ENCODE results near the gene MGAT5B.

Gene MGAT5B

DNA sequence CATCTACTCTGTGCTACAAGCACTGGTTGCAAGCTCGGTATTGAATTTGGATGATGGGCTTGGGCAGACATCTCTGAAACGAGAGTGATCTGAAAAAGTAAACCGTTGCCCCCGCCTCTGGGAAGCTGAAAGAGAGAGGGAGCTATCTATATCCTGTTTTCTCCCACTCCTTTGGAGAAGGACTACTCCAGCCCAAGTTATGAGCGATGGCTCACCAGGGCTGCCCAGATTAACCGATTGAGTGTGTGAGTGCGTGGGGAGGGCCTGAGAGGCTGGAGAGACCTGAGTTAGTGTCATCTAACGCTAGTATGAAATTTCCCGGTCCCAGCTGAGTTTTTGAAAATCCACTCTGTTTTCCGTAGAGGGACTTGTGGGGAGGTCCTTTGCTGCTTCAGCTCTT lies 11.5 kb downstream of the MGAT5B start:
- DNase-seq: no peak

- DNase-seq: no peak
These were observed 12.1 kb downstream of the MGAT5B start for GRCh38 chr17:76880268-76880667.

DNA sequence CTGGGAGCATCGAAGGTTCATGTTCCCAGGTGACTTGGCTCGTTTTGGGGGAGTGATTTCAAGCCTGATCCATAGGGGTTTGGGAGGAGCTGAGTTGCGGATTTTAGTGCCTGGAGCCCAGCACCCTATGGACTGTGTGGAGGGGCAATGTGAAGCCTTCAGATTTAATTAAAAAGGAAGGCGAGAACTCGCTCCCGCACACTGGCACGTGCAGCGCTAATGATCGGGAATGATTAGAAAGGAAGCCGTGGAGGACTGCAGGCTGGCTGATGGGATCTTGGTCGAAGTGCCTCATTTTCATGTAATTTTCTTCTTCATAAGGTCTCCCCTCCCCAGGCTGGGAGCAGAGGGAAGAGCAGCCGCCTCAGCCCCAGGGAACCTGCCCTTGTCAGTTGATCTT lies 12.8 kb downstream of the MGAT5B start:
- no peak for DNase-seq

- DNase-seq: no peak
These were observed 13.2 kb downstream of the MGAT5B start for GRCh38 chr17:76881408-76881807.

- DNase-seq: no peak
These were observed 13.8 kb downstream of the MGAT5B start for GRCh38 chr17:76881966-76882365.

DNA sequence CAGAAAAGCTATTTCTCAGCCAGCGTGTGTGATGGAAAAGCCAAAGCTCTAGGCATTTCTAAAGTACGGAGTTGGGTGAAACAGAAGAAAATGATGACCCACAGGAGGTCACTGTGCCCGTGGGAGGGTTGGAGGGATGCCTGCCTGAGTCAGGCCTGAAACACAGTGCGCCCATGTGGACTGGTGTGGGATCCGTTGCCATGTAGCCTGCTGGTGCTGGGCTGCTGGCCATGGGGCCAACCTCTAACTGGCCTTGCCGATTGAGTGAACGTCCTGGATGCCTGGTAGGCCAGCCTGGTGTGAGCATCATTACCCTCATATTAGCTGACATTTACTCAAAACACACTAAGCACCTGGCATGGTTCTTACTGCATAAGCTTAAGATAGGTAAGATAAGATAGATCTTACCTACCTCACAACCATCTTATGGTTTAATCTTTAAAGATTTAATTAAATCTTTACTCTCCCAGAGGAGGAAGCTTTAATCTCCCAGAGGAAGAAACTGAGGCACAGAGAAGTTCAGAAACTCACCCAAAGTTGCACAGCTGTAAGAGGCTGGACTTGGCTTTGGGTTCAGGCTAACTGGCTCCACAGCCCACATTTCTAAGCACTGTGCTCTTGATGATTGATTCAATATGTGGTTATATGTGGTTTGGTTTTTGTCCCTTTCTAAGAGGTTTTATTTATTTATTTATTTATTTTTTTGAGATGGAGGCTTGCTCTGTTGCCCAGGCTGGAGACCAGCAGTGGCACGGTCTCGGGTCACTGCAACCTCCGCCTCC lies 15.7 kb downstream of the MGAT5B start:
- no peak for DNase-seq

GRCh38 chr17:76884995-76885893 lies 17.0 kb downstream of the MGAT5B start:
- DNase-seq: no peak

- DNase-seq: no peak
These were observed 17.7 kb downstream of the MGAT5B start for GRCh38 chr17:76885894-76886290.

DNA sequence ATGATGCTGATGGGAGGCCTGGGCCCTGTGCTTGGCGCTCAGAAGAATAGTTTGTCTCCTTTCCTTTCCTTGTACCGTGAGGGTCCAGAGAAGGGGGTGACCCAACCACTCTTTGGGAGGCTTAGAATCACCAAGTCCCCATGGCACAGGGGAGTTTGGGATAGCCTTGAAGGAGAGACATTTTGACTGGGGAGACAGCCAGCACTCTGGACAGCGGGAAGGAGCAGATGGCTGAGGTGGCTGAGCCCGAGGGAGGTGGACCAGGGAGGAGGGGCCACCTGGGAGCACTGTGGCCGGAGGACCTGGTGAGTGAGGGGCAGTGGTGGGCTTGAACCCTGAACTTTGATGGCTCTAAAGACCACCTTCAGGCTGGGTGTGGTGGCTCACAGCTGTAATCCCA lies 18.2 kb downstream of the MGAT5B start:
- no peak for DNase-seq

DNA sequence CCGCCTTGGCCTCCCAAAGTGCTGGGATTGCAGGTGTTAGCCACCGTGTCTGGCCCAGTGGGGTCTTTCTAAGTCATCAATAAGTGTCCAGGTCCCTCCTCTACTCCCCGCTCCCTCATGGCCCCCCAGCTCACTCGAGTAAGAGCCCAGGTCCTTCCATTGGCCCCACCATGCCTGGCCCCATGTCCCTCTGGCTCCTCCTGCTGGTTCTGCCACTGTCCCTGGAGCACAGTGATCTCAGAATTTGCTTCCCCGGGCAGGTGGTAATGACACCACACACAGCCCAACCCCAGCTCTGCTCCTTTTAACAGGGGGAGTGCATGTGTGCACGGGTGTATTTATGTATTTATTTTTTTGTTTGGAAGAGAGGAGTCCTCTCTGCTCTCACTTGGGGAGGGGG lies 19.6 kb downstream of the MGAT5B start:
- DNase-seq: no peak

- no peak for DNase-seq
These were observed 20.5 kb downstream of the MGAT5B start for GRCh38 chr17:76888661-76889060.

DNA sequence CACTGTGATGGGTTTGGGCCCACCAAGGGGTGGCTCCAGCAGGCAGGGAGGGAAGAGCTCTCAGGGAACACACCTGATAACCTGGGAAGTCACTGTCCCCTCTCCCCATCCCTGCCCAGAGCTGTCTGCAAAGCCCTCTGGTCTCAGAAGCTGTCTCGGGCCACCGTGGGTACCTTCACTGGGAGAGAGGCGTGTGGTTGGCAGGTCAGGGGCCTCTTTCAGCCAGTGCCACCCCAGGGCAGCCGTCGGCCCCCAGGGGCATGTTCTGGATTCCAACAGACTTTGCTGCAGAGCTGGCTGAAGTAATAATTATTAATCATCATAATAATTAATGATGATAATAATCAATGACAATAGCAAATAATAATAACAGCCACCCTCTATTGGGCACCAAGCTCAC lies 21.1 kb downstream of the MGAT5B start:
- no peak for DNase-seq

DNA sequence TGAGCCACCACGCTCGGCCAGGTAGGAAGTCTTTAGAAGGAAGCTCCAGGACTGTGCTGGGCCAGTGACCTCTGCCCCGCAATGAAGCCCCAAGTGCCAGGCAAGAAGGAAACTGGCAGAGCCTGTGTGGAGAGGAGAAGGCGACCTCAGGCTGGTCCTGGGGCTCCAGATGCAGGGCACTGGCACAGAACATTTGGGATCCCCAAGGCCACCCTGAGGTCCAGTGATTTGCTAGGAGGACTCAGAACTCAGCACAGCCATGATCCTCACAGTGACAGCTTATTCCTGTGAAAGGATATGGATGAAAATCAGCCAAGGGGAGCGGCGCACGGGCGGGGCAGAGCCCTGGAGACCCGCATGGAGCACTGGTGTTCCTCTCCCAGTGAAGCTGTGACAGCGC lies 24.1 kb downstream of the MGAT5B start:
- no peak for DNase-seq

- DNase-seq: no peak
These were observed 25.6 kb downstream of the MGAT5B start for GRCh38 chr17:76893623-76894334.

GRCh38 chr17:76894842-76895241 lies 26.6 kb downstream of the MGAT5B start:
- no peak for DNase-seq

GRCh38 chr17:76897023-76897422 lies 28.8 kb downstream of the MGAT5B start:
- no peak for DNase-seq

DNA sequence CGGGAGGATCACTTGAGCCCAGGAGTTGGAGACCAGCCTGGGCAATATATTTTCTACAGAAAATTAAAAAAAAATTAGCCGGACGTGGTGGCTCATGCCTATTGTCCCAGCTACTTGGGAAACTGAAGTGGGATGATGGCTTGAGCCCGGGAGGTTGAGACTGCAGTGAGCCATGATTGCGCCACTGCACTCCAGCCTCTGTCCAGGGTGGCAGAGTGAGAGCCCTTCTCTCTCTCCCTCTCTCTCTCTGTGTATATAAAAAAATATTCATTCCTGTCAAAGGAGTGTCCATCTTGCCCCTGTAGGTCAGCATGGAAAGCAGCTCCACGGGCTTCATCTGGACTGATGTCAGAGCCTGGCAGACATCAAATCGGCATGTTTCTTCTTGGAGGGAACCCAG lies 31.2 kb downstream of the MGAT5B start:
- DNase-seq: no peak

DNA sequence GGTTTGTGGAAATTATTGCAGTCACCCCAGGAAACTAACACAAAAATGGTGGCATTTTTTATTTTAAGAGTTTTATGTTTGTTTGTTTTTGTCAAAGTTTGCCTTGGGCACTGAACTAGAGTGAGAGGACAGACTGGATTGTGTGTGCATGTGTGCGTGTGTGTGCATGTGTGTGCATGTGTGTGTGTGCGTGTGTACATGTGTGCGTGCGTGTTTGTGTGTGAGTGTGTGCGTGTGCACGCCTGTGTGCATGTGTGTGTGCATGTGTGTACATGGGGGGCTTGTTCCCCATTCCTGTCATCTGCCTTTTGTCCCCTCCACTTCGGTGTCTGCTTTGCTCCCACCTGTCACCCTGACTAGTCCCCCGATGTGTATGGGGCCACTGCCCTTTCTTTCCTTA lies 32.5 kb downstream of the MGAT5B start:
- no peak for DNase-seq

GRCh38 chr17:76901542-76902197 lies 33.5 kb downstream of the MGAT5B start:
- DNase-seq: no peak

DNA sequence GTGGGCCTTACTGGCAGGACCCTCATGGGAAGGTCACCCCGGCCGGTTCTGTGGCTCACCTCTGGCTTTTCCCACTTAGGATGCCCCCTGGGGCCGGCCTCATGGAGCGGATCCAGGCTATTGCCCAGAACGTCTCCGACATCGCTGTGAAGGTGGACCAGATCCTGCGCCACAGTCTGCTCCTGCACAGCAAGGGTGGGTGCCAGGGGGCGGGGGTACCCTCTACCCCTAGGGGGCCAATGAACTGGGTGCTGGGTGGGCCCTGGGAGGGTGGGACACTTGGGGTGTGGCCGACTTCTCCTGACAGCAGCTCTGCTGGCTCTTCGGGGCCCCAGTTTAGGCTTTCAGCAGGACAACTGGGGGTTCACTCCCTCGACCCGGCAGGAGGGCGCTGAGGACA lies 34.3 kb downstream of the MGAT5B start:
- DNase-seq: no peak

DNA sequence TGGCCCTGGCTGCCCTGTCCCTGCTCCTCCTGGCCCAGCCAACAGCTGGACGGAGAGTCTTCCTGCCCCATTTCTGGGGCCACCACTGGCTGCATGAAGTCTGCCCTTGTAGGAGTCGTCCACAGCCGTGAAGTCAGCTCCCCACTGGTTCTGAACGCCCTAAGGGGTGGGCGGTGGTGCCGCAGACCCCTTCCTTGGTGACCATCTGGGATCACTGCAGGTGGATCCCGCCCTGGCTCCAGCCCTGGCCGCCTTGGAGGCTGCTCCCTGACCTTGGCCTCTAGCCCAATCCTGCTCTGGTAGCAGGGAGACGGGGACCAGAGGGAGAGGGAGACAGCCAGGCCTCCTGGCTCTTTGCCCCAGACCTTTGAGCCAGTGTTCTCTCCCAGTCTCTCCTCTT lies 35.4 kb downstream of the MGAT5B start:
- DNase-seq: no peak

GRCh38 chr17:76904116-76904515 lies 35.9 kb downstream of the MGAT5B start:
- DNase-seq: no peak

- DNase-seq: no peak
These were observed 36.8 kb downstream of the MGAT5B start for GRCh38 chr17:76905036-76905435.

All from NCI-H2029 (cell line).